NK-92 (cell line): ENCODE results near the gene PHLDA2.
"Not testable (repeated sequence)": the region's sequence is repeated elsewhere in the genome, so short reads cannot be mapped to it uniquely, and the experiment has no call there.

Experiments
- DNase-seq: peaks from one replicate; lab custom pipeline; 2025; ENCODE audit not compliant: unreplicated experiment; lab: John Stamatoyannopoulos, UW

The PHLDA2 gene

GRCh38 chr11:2945031-2945756, 16.0 kb upstream of the PHLDA2 start:
- DNase-seq = no peak

DNA sequence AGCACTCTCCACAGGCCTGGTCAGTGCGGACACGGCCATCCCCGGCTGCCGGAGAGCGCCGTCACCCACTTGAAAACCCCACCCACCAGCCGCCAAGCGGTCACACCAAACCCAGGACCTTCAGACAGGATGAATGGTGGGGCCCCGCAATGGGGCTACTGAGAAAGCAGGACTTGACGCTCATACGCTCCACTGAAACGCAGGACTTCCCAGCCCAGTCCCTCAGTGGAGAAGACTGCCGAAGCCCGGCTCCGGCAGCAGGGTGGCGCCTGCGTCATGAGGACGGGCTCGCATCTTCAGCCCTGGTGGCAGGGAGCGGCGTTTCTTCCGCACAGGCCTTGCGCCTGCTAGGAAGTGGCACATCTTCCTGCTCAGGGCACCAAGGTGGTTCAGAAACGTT, 15.3 kb upstream of the PHLDA2 start:
- no peak for DNase-seq

- no peak for DNase-seq
Measured at GRCh38 chr11:2943711-2944118, 14.5 kb upstream of the PHLDA2 start.

- DNase-seq = no peak
Measured at GRCh38 chr11:2942872-2943710, 13.9 kb upstream of the PHLDA2 start.

GRCh38 chr11:2942447-2942846, 13.2 kb upstream of the PHLDA2 start:
- DNase-seq = no peak

DNA sequence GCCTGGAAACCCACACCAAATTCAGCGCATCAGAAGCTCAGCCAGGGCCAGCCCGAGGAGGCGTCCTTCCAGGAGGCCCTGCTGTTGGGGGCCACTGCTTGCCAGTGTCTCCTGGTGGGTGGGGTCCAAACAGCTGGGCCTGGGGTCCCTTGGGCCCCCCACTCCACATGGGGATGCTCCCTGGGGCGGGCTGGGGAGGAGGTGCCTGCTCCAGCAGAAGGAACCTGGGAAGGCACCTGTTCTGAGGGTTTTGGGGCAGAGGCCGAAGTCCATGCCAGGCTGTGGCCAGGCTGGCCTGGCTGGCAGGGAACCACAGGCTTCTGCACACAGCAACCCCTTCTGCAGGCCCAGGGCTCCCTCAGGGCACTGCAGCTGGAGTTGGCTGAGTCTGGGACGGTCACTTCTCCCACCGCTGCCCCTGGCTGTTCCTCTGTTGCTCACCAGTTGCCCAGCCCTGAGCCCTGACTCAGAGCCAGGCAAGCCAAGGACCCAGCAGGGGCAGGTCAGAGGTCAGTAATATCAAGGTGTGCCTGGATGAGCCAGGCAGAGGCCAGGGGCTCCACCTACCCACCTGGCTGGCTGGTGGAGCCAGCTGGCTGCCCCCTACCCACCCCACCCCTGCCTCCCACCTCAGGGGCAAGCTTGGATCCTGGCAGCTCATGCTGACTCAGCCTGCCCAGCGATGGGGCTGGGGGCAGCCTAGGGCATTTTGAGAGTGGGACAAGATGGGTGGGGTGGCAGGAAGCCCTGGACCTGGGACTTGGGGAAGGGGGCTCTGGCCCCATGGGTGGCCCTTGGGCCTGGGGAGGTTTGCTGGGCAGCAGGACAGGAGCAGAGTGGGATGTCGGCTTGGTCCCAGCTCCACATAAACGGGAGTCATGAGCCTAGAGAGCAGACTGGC, 12.0 kb upstream of the PHLDA2 start:
- DNase-seq = no peak

DNA sequence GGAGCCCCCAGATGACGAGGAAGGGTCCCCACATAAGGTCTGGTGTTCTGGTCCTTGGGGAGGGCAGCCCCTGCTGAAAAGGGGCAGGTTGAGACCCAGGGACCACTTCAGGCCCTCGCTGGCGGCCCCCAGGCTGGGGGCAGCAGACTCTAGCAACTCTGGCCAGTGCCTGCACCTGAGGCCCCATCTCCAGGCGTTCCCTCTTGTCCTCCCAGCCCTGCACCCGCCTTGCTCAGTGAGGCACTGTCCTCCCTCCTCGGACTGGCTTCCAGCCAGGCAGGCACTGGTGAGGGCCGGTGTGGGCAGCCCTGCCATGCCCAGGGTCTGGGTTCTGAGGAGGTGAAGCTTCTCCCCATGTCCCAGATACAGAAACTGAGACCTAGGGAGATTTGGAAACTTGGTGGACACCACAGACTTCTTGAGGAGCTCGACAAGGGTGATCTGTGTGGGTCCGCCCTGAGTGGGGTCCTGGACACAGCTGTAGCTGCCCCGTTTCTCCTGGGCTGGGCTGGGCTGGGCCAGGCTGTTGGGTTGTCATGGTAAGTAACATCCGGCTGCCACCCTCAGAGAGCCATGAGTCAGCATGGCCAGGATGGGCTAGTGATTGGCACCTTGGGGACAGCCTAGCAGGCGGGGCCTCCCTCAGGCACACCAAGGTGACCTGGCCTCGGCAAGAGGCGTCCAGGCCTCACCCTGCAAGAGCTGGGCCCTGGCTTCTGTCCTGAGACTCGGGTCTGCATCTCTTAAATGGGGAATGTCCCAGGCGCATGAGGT, 11.1 kb upstream of the PHLDA2 start:
- DNase-seq = no peak

DNA sequence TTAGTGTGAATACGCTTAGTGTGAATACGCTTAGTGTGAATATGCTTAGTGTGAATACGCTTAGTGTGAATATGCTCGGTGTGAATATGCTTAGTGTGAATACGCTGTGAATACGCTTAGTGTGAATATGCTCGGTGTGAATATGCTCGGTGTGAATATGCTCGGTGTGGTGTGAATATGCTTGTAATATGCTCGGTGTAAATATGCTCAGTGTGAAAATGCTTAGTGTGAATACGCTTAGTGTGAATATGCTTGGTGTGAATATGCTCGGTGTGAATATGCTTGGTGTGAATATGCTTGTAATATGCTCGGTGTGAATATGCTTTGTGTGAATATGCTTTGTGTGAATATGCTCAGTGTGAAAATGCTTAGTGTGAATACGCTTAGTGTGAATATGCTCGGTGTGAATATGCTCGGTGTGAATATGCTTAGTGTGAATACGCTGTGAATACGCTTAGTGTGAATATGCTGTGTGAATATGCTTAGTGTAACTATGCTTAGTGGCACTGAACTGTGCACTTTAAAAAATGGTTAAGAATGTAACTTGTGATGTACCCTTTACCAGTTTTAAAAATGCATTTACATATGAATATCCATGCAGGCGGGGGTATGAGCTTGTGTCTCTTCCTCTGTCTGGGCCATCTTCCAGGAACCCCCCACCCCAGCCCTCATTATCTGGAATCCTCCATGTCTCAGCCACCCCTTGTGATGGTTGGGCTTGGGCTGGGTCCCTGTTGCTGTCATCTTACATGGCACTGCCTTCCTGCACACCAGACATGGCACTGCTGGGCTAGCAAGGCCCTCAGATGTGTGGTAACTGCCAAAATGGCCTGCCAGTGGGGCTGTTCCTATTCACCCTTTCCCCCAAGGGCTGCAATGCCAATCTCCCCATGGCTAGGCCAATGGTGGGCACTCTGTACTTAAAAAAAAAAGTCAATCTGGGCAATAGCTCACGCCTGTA, 9.5 kb upstream of the PHLDA2 start:
- DNase-seq = not testable (repeated sequence)

- not testable (repeated sequence) for DNase-seq
Measured at GRCh38 chr11:2937641-2938457, 8.6 kb upstream of the PHLDA2 start.

DNA sequence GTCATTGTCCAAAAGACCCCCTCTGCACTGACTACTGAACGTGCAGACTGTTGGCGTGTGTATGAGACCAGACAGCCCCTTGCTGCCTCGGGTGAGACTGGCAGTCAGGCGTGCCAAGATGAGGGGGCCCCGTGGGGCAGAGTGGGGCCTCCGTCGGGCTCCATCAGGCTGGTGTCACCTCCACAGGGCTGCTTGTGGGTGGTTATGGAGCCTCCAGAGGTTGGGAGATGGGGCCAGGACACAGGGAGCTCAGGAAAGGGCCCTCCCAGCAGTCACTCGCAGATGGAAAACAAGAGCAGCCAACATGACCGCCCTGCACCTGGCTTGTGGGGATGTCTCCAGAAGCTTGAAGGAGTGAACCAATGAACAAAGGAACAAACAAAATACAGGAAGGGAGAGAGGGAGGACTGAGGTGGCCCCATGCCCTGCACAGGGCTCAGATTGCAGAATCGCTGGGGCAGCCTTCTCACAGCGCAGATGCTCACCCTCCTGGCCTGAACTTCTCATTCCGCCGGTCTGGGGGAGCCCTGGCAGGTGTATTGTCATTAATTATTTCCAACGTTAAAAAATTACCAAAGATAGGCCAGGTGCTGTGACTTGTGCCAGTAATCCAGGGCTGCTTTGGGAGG, 5.5 kb upstream of the PHLDA2 start:
- DNase-seq = no peak

- no peak for DNase-seq
Measured at GRCh38 chr11:2934021-2934550, 4.9 kb upstream of the PHLDA2 start.

DNA sequence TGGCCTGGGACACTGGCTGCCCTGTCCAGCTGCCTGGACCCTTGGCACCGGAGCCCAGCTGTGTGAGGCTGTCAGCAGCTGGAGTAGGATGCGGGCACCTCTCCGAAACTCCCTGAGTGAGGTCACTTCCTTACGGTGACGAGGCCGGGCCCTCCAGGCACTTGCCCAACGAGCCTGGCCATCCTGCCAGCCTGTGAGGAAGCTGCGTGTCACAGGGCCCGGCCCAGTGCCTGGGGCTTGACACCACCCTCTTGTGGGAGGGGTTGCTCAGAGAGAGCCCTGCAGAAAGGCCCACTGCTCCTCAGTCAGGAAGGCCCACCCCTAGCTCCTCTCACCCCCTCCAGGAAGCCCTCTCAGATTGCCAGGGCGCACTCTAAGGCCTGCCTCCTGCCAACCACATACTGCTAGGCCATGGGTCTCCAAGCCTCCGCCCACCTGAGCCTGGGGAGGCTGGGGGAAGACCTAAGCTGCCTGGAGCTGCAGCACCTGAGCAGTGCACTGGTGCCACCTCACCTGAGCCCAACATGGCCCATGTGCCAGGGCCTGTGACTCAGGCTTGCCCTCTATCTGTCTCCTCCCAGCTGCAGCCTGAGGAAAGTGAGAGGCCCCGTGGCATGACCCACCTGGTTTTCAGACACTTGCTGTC, 4.3 kb upstream of the PHLDA2 start:
- DNase-seq = no peak

DNA sequence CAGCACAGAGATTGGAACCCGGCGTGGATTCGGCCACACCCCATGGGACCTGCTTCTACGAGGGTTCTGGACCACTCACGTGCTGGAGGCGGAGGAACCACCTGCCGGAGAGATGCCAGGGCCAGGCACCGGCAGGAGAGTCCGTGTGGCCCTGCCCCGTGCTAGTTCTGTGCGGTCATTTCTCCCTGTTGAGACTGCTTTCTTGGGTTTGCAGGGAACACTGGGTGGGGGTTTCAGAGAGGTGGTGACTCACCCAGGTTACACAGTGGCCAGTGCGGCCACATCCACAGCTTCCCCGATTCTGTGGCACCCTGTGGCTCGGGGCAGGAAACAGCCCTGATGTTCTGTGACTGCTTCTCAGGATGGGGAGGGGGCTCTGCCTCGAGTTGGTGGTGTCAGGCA, 3.6 kb upstream of the PHLDA2 start:
- DNase-seq = no peak

- DNase-seq = no peak
Measured at GRCh38 chr11:2931771-2932738, 2.8 kb upstream of the PHLDA2 start.

DNA sequence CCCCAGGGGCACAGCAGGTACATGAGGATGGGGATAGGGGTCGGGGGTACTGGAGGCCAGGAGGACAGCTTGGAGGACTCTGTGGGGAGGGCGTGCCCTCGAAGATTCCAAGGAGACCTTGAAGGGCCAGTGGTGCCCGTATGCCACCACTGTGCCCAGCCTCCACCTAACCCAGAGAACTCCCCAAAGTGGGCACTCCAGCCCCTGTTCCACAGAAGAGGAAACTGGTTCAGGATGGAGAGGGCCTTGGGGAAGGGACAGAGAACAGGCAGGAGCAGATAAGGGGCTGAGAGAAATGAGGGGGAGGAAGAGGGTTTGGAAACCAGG, 2.2 kb upstream of the PHLDA2 start:
- no peak for DNase-seq

GRCh38 chr11:2930704-2931419, 1.6 kb upstream of the PHLDA2 start:
- no peak for DNase-seq
